GM12878 (cell line): ENCODE measurements around the gene RRBP1. TPM values are rescaled to one million over a fixed set of nuclear protein-coding genes. Genes with fewer than 3 reads are reported as not detected.

Experiments
- ATAC-seq: fragments of 200-7000 bp; cut with Tn5 transposase; 3 replicates; pipeline ENCODE4 v1.9.1; 2020; ENCODE audit warnings: mild to moderate bottlenecking, moderate library complexity
- BruUV-seq: library from RNA; stranded (reverse); fragments of 400-500 nt; replicated peaks from 2 replicates; lab custom pipeline; 2021; lab: Mats Ljungman, UMichigan
- CTCF ChIA-PET: fragments of 300-600 bp; sonication (Branson Sonifier 250); formaldehyde crosslinking; extraction: SDS; loops from one replicate; lab custom pipeline; 2021; ENCODE audit warnings: inconsistent platforms; lab: Yijun Ruan, JAX
- POLR2A ChIA-PET: fragments of 350-600 bp; formaldehyde crosslinking; extraction: SDS; loops from one replicate; lab custom pipeline; 2021; ENCODE audit warnings: inconsistent platforms; lab: Charles Lee
- RAD21 ChIA-PET: fragments of 300-600 bp; sonication (Branson Sonifier 250); formaldehyde crosslinking; loops from one replicate; lab custom pipeline; 2023; ENCODE audit warnings: antibody characterized with exemption; ENCODE audit not compliant: unreplicated experiment; lab: Charles Lee
- SMC1A ChIA-PET: fragments of 300-600 bp; sonication (Branson Sonifier 250); formaldehyde crosslinking; loops from one replicate; lab custom pipeline; 2023; ENCODE audit not compliant: unreplicated experiment, uncharacterized antibody; lab: Charles Lee
- DNase-seq: peaks from one replicate; pipeline ENCODE4 v3.0.0-alpha.2; 2011; ENCODE audit warnings: low read depth, low spot score
- FAIRE-seq: peaks from 3 replicates; lab custom pipeline; 2011; peaks lifted over from hg19 to GRCh38; lab: Jason Lieb, UNC
- H2AFZ ChIP-seq: 2 replicates; pipeline ENCODE4 v1.6.0; 2011; ENCODE audit warnings: low read depth, low read length, control low read depth; ENCODE audit not compliant: control insufficient read depth
- H3K27ac ChIP-seq: 2 replicates; pipeline ENCODE4 v1.5.1; 2011; ENCODE audit warnings: control low read depth; ENCODE audit not compliant: control insufficient read depth, insufficient read depth
- H3K27me3 ChIP-seq, 2 experiments: replicated peaks in 1 of 2; 2 replicates each; pipeline versions ENCODE4 v1.6.0 to v1.6.1; 2011; ENCODE audit warnings: low read length in 1 of 2; ENCODE audit not compliant: control insufficient read depth in 2 of 2, insufficient read depth in 2 of 2
- H3K36me3 ChIP-seq, 2 experiments: 2 replicates each; pipeline ENCODE4 v1.5.1; 2011; ENCODE audit warnings: low read length in 1 of 2; ENCODE audit not compliant: control insufficient read depth in 2 of 2, insufficient read depth in 2 of 2
- H3K4me1 ChIP-seq: 2 replicates; pipeline ENCODE4 v1.6.1; 2011; ENCODE audit warnings: mild to moderate bottlenecking, low read length, moderate library complexity, mixed read lengths; ENCODE audit not compliant: control insufficient read depth, insufficient read depth
- H3K4me2 ChIP-seq: 2 replicates; pipeline ENCODE4 v1.6.0; 2011; ENCODE audit warnings: control low read depth; ENCODE audit not compliant: control insufficient read depth, insufficient read depth
- H3K4me3 ChIP-seq: fragments of 200-600 bp; sonication (generic); 2 replicates; pipeline ENCODE4 v1.5.1; 2016
- H3K79me2 ChIP-seq: 2 replicates; pipeline ENCODE4 v1.6.0; 2011; ENCODE audit warnings: low read length; ENCODE audit not compliant: control insufficient read depth, insufficient read depth
- H3K9ac ChIP-seq: 2 replicates; pipeline ENCODE4 v1.8.0; 2011; ENCODE audit warnings: low read length, control low read depth, mixed read lengths; ENCODE audit not compliant: control insufficient read depth, insufficient read depth
- H3K9me3 ChIP-seq: replicated peaks from 3 replicates; pipeline ENCODE4 v1.5.1; 2011; ENCODE audit warnings: mild to moderate bottlenecking, low read length; ENCODE audit not compliant: control insufficient read depth, insufficient read depth
- H4K20me1 ChIP-seq: 2 replicates; pipeline ENCODE4 v1.6.0; 2011; ENCODE audit not compliant: control insufficient read depth, insufficient read depth
- CBFB ChIP-seq: IDR thresholded peaks from 2 replicates; pipeline ENCODE4 v1.6.1; 2016; ENCODE audit warnings: antibody characterized with exemption, low read depth
- CREB1 ChIP-seq: IDR thresholded peaks from 2 replicates; pipeline ENCODE4 v1.6.1; 2012; ENCODE audit warnings: low read depth, mild to moderate bottlenecking, inconsistent platforms
- RCOR1 ChIP-seq: conservative IDR thresholded peaks from 2 replicates; pipeline ENCODE4 v1.6.1; 2012; ENCODE audit warnings: low read depth, low read length, improper control_type of control experiment
- SMAD5 ChIP-seq: IDR thresholded peaks from 2 replicates; pipeline ENCODE4 v1.6.1; 2016; ENCODE audit warnings: antibody characterized with exemption, low read depth
- TBL1XR1 ChIP-seq: IDR thresholded peaks from 2 replicates; pipeline ENCODE4 v1.6.1; 2012; ENCODE audit warnings: low read depth, low read length, improper control_type of control experiment
- ZZZ3 ChIP-seq: IDR thresholded peaks from 2 replicates; pipeline ENCODE4 v1.6.1; 2011; ENCODE audit warnings: low read depth; ENCODE audit not compliant: control insufficient read depth, insufficient read length
- WGBS: methylation state at CpG from one replicate; pipeline ENCODE4 v1.1.6; 2016; ENCODE audit warnings: low lambda C conversion rate; ENCODE audit not compliant: insufficient replicate concordance, insufficient coverage; ENCODE audit errors: missing lambda C conversion rate; 5-methylcytosine and 5-hydroxymethylcytosine counted together
- in situ Hi-C: fragments of 300-500 bp; cut with MboI; formaldehyde crosslinking; loops from 9 replicates; pipeline ENCODE4 v1.14.3; 2018; ENCODE audit warnings: mixed read lengths
- intact Hi-C: fragments of 100-400 bp; cut with micrococcal nuclease; formaldehyde crosslinking; loops from one replicate; pipeline ENCODE4 v1.14.2; 2022; ENCODE audit not compliant: unreplicated experiment
- polyA plus RNA-seq, 11 experiments: library from polyadenylated mRNA; depleted of rRNA in 4 of 11; unstranded in 6 of 11; stranded (reverse) in 5 of 11; fragments of >200 nt; fragmentation: Nextera tagmentation in 4 of 11; fragmentation: Illumina TruSeq in 1 of 11; extraction: Ambion mirVana in 4 of 11; extraction: Trizol in 1 of 11; gene quantifications; 1 replicate in 1 of 11; 2 replicates in 10 of 11; pipeline versions ENCODE4 v1.2.1 to v1.2.3, GENCODE V29; 2011 to 2016; ENCODE audit warnings: inconsistent platforms in 2 of 11, missing spikeins in 2 of 11, low read depth in 1 of 11
- total RNA-seq, 4 experiments: library from RNA; depleted of rRNA in 3 of 4; stranded (reverse); fragments of >200 nt in 3 of 4; fragmentation: Illumina TruSeq in 1 of 4; extraction: Trizol in 1 of 4; gene quantifications; 2 replicates each; pipeline versions ENCODE4 v1.2.1 to v1.2.3, GENCODE V29; 2013 to 2021
- TF ChIP-seq, protein P1 (sequence below), 3 experiments: IDR thresholded peaks in 2 of 3; conservative IDR thresholded peaks in 1 of 3; 2 replicates each; pipeline ENCODE4 v1.5.1; 2011; ENCODE audit warnings: low read depth in 3 of 3, low read length in 3 of 3, mild to moderate bottlenecking in 3 of 3, control low read depth in 2 of 3, moderate library complexity in 2 of 3, inconsistent platforms in 1 of 3, mixed read lengths in 1 of 3; ENCODE audit not compliant: control insufficient read depth in 2 of 3, insufficient read depth in 1 of 3; ENCODE audit errors: extremely low read depth in 1 of 3
- TF ChIP-seq, protein P2 (sequence below): fragments of 450-650 bp; IDR thresholded peaks from 2 replicates; pipeline ENCODE4 v1.6.1; 2017; ENCODE audit warnings: mild to moderate bottlenecking, moderate library complexity

RRBP1 gene
- total and polyA plus RNA-seq, 10 of the 15 experiments (the other 5 are each of a cell fraction or from before 2014, with no cell fraction given) = 1.2 to 57.4 (median 24.6) TPM

DNA sequence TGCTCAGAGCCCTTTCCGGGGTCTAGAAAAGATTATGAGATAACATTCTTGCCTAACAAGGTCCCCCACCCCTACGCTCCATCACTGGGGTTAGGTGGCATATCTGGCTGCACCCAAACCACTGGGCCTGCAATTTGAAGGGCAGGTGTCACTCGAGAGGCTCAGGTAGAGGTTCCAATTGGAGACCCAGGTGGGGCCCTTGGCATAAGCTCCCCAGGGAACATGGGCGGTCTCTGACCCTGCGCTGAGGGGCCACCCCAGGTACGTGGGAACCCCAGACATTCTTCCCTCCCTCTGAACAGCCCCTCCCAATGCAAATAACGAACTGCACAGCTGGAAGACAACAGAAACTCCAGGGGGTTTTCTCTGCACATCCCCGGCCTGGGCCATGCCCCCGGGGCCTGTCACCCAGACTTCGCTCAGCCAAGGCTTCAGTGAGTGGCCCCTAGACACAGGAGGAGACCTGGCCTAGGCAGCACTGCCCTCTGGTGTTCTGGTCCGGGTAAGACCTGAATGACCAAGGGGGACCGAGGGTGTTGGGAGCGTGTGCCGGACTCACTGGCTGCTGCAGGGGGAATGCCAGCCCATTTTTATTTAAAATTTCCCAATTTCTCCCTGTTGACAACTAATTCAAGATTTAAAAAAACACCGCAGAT is 64.7 kb downstream of the RRBP1 start (continued):
- TF ChIP-seq, protein P1, sequence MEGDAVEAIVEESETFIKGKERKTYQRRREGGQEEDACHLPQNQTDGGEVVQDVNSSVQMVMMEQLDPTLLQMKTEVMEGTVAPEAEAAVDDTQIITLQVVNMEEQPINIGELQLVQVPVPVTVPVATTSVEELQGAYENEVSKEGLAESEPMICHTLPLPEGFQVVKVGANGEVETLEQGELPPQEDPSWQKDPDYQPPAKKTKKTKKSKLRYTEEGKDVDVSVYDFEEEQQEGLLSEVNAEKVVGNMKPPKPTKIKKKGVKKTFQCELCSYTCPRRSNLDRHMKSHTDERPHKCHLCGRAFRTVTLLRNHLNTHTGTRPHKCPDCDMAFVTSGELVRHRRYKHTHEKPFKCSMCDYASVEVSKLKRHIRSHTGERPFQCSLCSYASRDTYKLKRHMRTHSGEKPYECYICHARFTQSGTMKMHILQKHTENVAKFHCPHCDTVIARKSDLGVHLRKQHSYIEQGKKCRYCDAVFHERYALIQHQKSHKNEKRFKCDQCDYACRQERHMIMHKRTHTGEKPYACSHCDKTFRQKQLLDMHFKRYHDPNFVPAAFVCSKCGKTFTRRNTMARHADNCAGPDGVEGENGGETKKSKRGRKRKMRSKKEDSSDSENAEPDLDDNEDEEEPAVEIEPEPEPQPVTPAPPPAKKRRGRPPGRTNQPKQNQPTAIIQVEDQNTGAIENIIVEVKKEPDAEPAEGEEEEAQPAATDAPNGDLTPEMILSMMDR (IDR thresholded peaks at IDR 0.05 in 2 of 3, conservative IDR thresholded peaks at IDR 0.05 in 1 of 3; ENCODE audit: control insufficient read depth in 2 of 3, extremely low read depth in 1 of 3, insufficient read depth in 1 of 3, low read depth in 3 of 3, low read length in 3 of 3) = peak; percentile 47 to 61 (median 57); a peak in 5 of 6 replicates
- TF ChIP-seq RCOR1 = no peak
- TF ChIP-seq SMAD5 = no peak
- no peak for TF ChIP-seq CREB1

DNA sequence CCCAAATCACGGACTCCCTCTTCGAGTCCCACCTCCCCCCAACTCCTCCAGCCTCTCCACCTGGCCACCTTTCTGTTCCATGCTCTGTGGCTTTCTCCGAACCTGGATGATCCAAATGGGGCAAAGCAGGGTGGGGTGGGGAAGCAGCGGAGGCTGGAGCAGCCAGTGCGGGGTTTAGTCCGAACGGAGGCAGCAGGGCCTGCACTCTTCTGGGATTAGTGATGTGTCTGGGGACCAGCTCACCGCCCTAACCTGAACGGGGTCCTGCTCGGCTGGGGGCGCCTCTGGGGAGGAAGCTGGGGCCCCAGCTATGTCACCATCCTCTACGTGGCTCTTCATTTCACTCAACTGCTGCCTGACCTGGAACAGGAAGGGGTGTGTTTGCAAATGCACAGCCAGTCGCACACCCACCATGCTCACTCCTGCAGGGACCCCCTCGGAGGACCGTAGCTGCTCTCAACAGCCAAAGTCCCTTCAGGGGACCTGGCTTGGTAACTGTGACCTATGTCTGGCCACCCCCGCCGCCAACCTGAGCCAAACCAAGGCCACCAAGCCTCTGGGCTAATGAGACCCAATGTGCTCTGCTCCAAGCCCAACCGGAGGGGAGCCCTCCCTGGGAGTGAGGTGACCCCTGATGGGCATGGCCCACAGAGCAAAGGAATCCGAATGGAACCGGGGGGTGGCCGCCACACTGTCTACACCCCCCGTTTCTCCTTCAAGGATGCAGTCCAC is 65.4 kb downstream of the RRBP1 start:
- Histone ChIP-seq H3K4me3 (no peak overlapping the region), H3K36me3 (peaks cover 10 to 16% of the 10 kb centered on the region in 2 experiments; a peak in 3 of 4 replicates), H3K27me3 (no peaks in the 10 kb centered on the region), H3K79me2 (no peaks in the 10 kb centered on the region), H3K27ac (no peak overlapping the region), H3K4me2 (no peak overlapping the region), H3K9me3 (no peaks in the 10 kb centered on the region), H3K4me1 (no peaks in the 10 kb centered on the region), H2AFZ (no peak overlapping the region), H4K20me1 (no peaks in the 10 kb centered on the region), H3K9ac (no peak overlapping the region)
- SMC1A ChIA-PET = no interaction called here
- in situ Hi-C loops = loop anchor here (5.0 kb wide), 1 partner anchor 79 kb away; no protein-coding TSS in a partner anchor
- DNase-seq (no peak), ATAC-seq (no peak), FAIRE-seq (no peak)
- no TSS peak for BruUV-seq
- CTCF ChIA-PET = no interaction called here
- POLR2A ChIA-PET = no interaction called here
- 74% methylated on average over 22 of the region's 22 CpGs for WGBS
- TF ChIP-seq CBFB (no peak), TBL1XR1 (no peak), ZZZ3 (no peak)
- TF ChIP-seq, protein P2, sequence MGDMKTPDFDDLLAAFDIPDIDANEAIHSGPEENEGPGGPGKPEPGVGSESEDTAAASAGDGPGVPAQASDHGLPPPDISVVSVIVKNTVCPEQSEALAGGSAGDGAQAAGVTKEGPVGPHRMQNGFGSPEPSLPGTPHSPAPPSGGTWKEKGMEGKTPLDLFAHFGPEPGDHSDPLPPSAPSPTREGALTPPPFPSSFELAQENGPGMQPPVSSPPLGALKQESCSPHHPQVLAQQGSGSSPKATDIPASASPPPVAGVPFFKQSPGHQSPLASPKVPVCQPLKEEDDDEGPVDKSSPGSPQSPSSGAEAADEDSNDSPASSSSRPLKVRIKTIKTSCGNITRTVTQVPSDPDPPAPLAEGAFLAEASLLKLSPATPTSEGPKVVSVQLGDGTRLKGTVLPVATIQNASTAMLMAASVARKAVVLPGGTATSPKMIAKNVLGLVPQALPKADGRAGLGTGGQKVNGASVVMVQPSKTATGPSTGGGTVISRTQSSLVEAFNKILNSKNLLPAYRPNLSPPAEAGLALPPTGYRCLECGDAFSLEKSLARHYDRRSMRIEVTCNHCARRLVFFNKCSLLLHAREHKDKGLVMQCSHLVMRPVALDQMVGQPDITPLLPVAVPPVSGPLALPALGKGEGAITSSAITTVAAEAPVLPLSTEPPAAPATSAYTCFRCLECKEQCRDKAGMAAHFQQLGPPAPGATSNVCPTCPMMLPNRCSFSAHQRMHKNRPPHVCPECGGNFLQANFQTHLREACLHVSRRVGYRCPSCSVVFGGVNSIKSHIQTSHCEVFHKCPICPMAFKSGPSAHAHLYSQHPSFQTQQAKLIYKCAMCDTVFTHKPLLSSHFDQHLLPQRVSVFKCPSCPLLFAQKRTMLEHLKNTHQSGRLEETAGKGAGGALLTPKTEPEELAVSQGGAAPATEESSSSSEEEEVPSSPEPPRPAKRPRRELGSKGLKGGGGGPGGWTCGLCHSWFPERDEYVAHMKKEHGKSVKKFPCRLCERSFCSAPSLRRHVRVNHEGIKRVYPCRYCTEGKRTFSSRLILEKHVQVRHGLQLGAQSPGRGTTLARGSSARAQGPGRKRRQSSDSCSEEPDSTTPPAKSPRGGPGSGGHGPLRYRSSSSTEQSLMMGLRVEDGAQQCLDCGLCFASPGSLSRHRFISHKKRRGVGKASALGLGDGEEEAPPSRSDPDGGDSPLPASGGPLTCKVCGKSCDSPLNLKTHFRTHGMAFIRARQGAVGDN = no peak
- intact Hi-C loops = loop anchor here (1.0 to 2.0 kb wide), 2 partner anchors 79 to 112 kb away; no protein-coding TSS in a partner anchor
- RAD21 ChIA-PET = interaction anchor here (1.8 to 1.9 kb wide), 2 partner anchors 80 to 111 kb away, joined by 5 read pairs; no protein-coding TSS in a partner anchor
